Neuronal stem cell (in vitro differentiated cells): ENCODE measurements around the gene TM2D1.

ENCODE experiments used
- DNase-seq: peaks from one replicate; pipeline ENCODE4 v3.0.0-alpha.2; 2013; ENCODE audit warnings: low spot score
- H2AFZ ChIP-seq: one replicate; pipeline ENCODE4 v1.6.1; 2013; ENCODE audit warnings: mild to moderate bottlenecking, low read length, inconsistent platforms
- H2AK5ac ChIP-seq: 2 replicates; pipeline ENCODE4 v1.6.1; 2013; ENCODE audit warnings: low read depth, mild to moderate bottlenecking, inconsistent platforms, low read length, moderate library complexity, mixed read lengths
- H2BK120ac ChIP-seq: 2 replicates; pipeline ENCODE4 v1.6.1; 2013; ENCODE audit warnings: low read depth, mild to moderate bottlenecking, inconsistent platforms, low read length, moderate library complexity, mixed read lengths
- H2BK12ac ChIP-seq: one replicate; pipeline ENCODE4 v1.6.1; 2013; ENCODE audit warnings: low read length, inconsistent platforms
- H2BK15ac ChIP-seq: 2 replicates; pipeline ENCODE4 v1.6.1; 2013; ENCODE audit warnings: mild to moderate bottlenecking, low read length, inconsistent platforms, mixed read lengths
- H2BK5ac ChIP-seq: one replicate; pipeline ENCODE4 v1.6.1; 2013; ENCODE audit warnings: inconsistent platforms, mild to moderate bottlenecking, low read length, moderate library complexity
- H3K14ac ChIP-seq: one replicate; pipeline ENCODE4 v1.6.1; 2013; ENCODE audit warnings: low read length, inconsistent platforms
- H3K18ac ChIP-seq: 2 replicates; pipeline ENCODE4 v1.6.1; 2013; ENCODE audit warnings: low read length, inconsistent platforms
- H3K23ac ChIP-seq: 2 replicates; pipeline ENCODE4 v1.6.1; 2013; ENCODE audit warnings: low read depth, mild to moderate bottlenecking, mixed read lengths, low read length, inconsistent platforms; ENCODE audit not compliant: poor library complexity
- H3K27ac ChIP-seq: replicated peaks from 3 replicates; pipeline ENCODE4 v1.5.1; 2013; ENCODE audit warnings: low read length, inconsistent platforms
- H3K27me3 ChIP-seq, 3 experiments: 2 replicates each; pipeline ENCODE4 v1.6.1; 2013; ENCODE audit warnings: low read length in 3 of 3, mild to moderate bottlenecking in 2 of 3, inconsistent platforms in 1 of 3, low read depth in 1 of 3, mixed read lengths in 1 of 3, moderate library complexity in 1 of 3; ENCODE audit not compliant: control insufficient read depth in 3 of 3, insufficient read depth in 3 of 3
- H3K36me3 ChIP-seq, 2 donors: replicated peaks in 1 of 2; 2 replicates each; pipeline ENCODE4 v1.6.1; 2013; ENCODE audit warnings: low read length in 2 of 2; ENCODE audit not compliant: control insufficient read depth in 2 of 2, insufficient read depth in 2 of 2
- H3K4ac ChIP-seq: 2 replicates; pipeline ENCODE4 v1.6.1; 2013; ENCODE audit warnings: inconsistent platforms, mild to moderate bottlenecking, low read length, moderate library complexity
- H3K4me1 ChIP-seq, 2 donors: 1 replicate in 1 of 2; 2 replicates in 1 of 2; pipeline ENCODE4 v1.6.1; 2013; ENCODE audit warnings: low read length in 2 of 2, low read depth in 1 of 2; ENCODE audit not compliant: control insufficient read depth in 2 of 2, insufficient read depth in 1 of 2
- H3K4me2 ChIP-seq: one replicate; pipeline ENCODE4 v1.6.1; 2013; ENCODE audit warnings: mild to moderate bottlenecking, low read length, inconsistent platforms; ENCODE audit not compliant: insufficient read depth, poor library complexity, severe bottlenecking
- H3K4me3 ChIP-seq, 2 donors: 2 replicates each; pipeline ENCODE4 v1.5.1; 2013; ENCODE audit warnings: low read length in 2 of 2, mild to moderate bottlenecking in 2 of 2, inconsistent platforms in 1 of 2, moderate library complexity in 1 of 2
- H3K79me1 ChIP-seq: one replicate; pipeline ENCODE4 v1.6.1; 2013; ENCODE audit warnings: low read depth, mild to moderate bottlenecking, inconsistent platforms, low read length, moderate library complexity
- H3K9ac ChIP-seq: one replicate; pipeline ENCODE4 v1.6.1; 2013; ENCODE audit warnings: mild to moderate bottlenecking, low read depth, low read length, inconsistent platforms; ENCODE audit not compliant: poor library complexity
- H3K9me3 ChIP-seq, 2 donors: replicated peaks in 1 of 2; 2 replicates each; pipeline versions ENCODE3 to v1.6.1; 2013; ENCODE audit warnings: low read length in 2 of 2, mild to moderate bottlenecking in 2 of 2, inconsistent platforms in 1 of 2, low read depth in 1 of 2, mixed read lengths in 1 of 2, moderate library complexity in 1 of 2; ENCODE audit not compliant: control insufficient read depth in 2 of 2, insufficient read depth in 1 of 2
- H4K8ac ChIP-seq: one replicate; pipeline ENCODE4 v1.6.1; 2013; ENCODE audit warnings: low read depth, mild to moderate bottlenecking, inconsistent platforms, low read length, moderate library complexity
- H4K91ac ChIP-seq: one replicate; pipeline ENCODE4 v1.6.1; 2013; ENCODE audit warnings: low read length, low read depth, mild to moderate bottlenecking, inconsistent platforms; ENCODE audit not compliant: poor library complexity
- WGBS, 2 donors: extraction: QIAGEN DNeasy Blood & Tissue Kit; methylation state at CpG; one replicate each; pipeline ENCODE4 v1.1.7; 2013; ENCODE audit warnings: missing lambda C conversion rate in 2 of 2, mixed read lengths in 1 of 2; ENCODE audit not compliant: insufficient read length in 2 of 2, insufficient replicate concordance in 1 of 2; ENCODE audit errors: extremely low coverage in 2 of 2; 5-methylcytosine and 5-hydroxymethylcytosine counted together

Gene TM2D1

DNA sequence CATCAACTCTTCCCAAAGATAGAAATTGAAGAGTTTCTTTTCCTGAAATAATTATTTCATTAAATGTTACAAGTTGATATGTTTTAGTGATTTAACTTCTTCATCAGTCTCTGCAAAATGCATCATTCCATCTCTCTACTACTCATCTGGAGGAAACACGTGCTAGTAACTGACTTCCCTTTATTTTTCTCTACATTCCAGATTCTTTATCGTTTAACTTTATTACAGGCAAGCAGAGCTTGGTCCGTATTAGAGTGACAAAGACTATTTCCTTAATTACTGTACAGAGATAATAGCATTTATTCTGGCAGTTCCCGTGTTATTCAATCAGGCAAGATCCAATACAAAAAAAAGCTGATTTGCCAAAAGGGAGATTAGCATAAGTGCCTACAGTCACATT lies 88.6 kb downstream of the TM2D1 start:
- no peak overlapping the region for H2AK5ac ChIP-seq
- H3K14ac ChIP-seq = no peak overlapping the region
- no peak for DNase-seq
- H3K36me3 ChIP-seq = no peaks in the 10 kb centered on the region
- H3K4ac ChIP-seq = no peak overlapping the region
- H3K79me1 ChIP-seq = no peaks in the 10 kb centered on the region
- H3K18ac ChIP-seq = no peak overlapping the region
- no peaks in the 10 kb centered on the region for H3K9me3 ChIP-seq
- H4K91ac ChIP-seq = no peak overlapping the region
- no peak overlapping the region for H4K8ac ChIP-seq
- no peaks in the 10 kb centered on the region for H3K4me1 ChIP-seq
- H3K9ac ChIP-seq = no peak overlapping the region
- H2BK5ac ChIP-seq = no peak overlapping the region
- H2BK15ac ChIP-seq = no peak overlapping the region
- no peak overlapping the region for H2BK120ac ChIP-seq
- H3K23ac ChIP-seq = no peak overlapping the region
- peaks cover 0 to 38% (median 0%) of the 10 kb centered on the region in 3 experiments for H3K27me3 ChIP-seq
- H3K4me2 ChIP-seq = no peak overlapping the region
- no CpG with 5 or more reads among the region's 4 CpGs for WGBS, 2 donors
- no peak overlapping the region for H3K27ac ChIP-seq
- H2AFZ ChIP-seq = no peak overlapping the region
- no peak overlapping the region for H3K4me3 ChIP-seq
- H2BK12ac ChIP-seq = no peak overlapping the region

- no peaks in the 10 kb centered on the region for H3K36me3 ChIP-seq
Observed at GRCh38 chr1:61635557-61635956, 89.4 kb downstream of the TM2D1 start.

DNA sequence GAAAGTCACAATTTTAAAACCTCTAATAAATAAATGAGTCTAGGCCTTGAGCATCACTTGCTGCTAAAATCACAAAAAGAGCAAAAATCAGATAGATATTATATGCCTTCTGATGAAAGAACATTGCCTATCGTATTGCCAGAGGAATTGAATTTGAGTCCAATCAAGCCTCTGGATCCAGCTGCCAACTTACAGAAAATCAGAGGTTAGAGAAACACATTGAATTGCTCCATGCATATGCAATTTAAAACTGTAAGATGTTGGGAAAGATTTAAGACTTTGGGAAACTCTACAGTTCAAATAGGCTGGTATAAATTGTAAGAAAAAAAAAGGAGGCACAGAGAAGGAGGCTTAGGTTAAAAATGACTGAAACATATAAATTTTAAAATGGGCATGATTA lies 93.5 kb downstream of the TM2D1 start:
- no peak overlapping the region for H3K4me3 ChIP-seq
- no peaks in the 10 kb centered on the region for H3K36me3 ChIP-seq
- H3K4ac ChIP-seq = no peak overlapping the region
- H3K79me1 ChIP-seq = no peaks in the 10 kb centered on the region
- H3K9ac ChIP-seq = no peak overlapping the region
- H3K27ac ChIP-seq = no peak overlapping the region
- H3K18ac ChIP-seq = no peak overlapping the region
- H3K23ac ChIP-seq = no peak overlapping the region
- H2AFZ ChIP-seq = no peak overlapping the region
- H3K14ac ChIP-seq = no peak overlapping the region
- no peak overlapping the region for H2BK120ac ChIP-seq
- H2AK5ac ChIP-seq = no peak overlapping the region
- DNase-seq = no peak
- no peaks in the 10 kb centered on the region for H3K4me1 ChIP-seq
- H4K91ac ChIP-seq = no peak overlapping the region
- no CpG with 5 or more reads among the region's 1 CpG for WGBS, 2 donors
- H2BK15ac ChIP-seq = no peak overlapping the region
- no peak overlapping the region for H4K8ac ChIP-seq
- no peak overlapping the region for H3K4me2 ChIP-seq
- H3K9me3 ChIP-seq = no peaks in the 10 kb centered on the region
- peaks cover 0 to 4% (median 0%) of the 10 kb centered on the region in 3 experiments for H3K27me3 ChIP-seq
- no peak overlapping the region for H2BK12ac ChIP-seq
- no peak overlapping the region for H2BK5ac ChIP-seq

More at GRCh38 chr1:61635557-61635956, 89.4 kb downstream of the TM2D1 start:
- Histone ChIP-seq H4K8ac (no peak overlapping the region), H3K4ac (no peak overlapping the region), H2AK5ac (no peak overlapping the region), H2AFZ (no peak overlapping the region), H3K9me3 (no peaks in the 10 kb centered on the region), H3K14ac (no peak overlapping the region), H3K27ac (no peak overlapping the region), H3K9ac (no peak overlapping the region), H3K4me3 (no peak overlapping the region), H3K4me1 (no peaks in the 10 kb centered on the region), H3K23ac (no peak overlapping the region), H2BK5ac (no peak overlapping the region), H3K18ac (no peak overlapping the region), H3K4me2 (no peak overlapping the region), H2BK12ac (no peak overlapping the region), H4K91ac (no peak overlapping the region), H2BK15ac (no peak overlapping the region), H3K27me3 (peaks cover 0 to 30% (median 0%) of the 10 kb centered on the region in 3 experiments), H2BK120ac (no peak overlapping the region), H3K79me1 (no peaks in the 10 kb centered on the region)
- no CpG with 5 or more reads among the region's 4 CpGs for WGBS, 2 donors
- no peak for DNase-seq
